ENCODE measurements around the gene CYB561.

Gene CYB561

DNA sequence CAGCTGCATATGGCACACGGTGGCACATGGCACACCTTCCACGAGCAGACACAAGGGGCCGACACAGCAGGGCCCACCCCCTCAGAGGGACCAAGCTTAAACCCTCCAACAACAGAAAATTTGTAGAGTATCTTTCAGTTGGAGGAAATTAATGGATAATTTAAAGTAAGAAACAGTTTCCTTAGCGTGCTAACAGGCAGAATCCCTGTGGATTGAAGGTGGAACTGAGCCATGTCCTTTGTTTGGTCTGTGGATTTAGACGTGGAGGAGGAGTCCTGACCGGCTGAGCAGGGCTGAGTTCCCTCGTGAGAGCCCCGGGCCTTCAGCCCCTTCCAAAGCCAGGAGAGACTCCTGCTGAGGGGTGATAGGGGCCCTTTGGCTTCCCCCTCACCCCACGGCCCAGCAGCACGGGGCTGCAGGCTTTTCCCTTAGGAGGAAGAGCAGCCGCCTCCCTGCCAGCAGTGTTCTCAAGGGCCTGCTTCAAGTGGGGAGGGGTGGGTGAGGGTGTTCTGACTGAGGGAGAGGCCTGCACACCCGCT, 1.4 kb upstream of the CYB561 start:
- no peak for TF ChIP-seq ZFX (IDR thresholded peaks at IDR 0.05; ENCODE audit: borderline replicate concordance)
- TF ChIP-seq, protein P1, sequence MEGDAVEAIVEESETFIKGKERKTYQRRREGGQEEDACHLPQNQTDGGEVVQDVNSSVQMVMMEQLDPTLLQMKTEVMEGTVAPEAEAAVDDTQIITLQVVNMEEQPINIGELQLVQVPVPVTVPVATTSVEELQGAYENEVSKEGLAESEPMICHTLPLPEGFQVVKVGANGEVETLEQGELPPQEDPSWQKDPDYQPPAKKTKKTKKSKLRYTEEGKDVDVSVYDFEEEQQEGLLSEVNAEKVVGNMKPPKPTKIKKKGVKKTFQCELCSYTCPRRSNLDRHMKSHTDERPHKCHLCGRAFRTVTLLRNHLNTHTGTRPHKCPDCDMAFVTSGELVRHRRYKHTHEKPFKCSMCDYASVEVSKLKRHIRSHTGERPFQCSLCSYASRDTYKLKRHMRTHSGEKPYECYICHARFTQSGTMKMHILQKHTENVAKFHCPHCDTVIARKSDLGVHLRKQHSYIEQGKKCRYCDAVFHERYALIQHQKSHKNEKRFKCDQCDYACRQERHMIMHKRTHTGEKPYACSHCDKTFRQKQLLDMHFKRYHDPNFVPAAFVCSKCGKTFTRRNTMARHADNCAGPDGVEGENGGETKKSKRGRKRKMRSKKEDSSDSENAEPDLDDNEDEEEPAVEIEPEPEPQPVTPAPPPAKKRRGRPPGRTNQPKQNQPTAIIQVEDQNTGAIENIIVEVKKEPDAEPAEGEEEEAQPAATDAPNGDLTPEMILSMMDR (IDR thresholded peaks at IDR 0.05) = no peak; the same call in 1 of the 2 replicates
- H3K27ac ChIP-seq = peak overlapping the region; percentile 99

DNA sequence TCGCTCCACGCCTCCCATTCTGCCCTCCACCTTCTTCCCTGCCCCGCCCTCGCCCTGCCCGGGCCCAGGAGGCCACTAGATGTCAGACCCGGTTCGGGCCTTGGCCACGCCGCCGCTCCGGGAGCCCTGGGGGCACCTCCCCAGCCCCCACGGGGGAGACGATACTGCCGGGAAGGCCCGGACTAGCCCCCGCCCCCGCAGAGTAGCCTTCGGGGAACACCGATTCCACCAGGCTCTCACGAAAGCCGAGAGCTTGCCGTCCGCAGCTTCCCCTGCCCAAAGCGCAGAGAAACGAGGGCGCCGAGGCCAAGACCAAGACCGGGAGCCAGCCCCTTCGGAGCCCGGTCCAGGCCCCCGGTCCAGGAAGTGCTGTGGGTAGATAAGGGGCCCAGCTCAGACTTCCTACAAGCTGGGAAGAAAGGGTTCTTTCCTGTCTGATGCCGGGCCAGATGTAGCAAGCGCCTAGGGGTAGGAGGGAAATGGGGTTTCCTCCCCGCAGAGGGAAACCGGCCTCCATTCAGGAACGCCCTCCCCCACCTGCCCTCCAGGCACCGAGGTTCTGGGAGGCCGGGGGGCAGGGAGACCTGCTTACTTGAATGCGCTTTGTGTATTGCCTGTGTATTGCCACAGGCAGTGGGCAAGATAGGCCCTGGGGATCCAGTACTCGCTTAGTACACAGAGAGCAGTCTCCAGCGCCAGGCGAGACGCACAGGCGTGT, 806 bp upstream of the CYB561 start:
- TF ChIP-seq, protein P1 (IDR thresholded peaks at IDR 0.05) = peak; percentile 30; the same call in 1 of the 2 replicates
- TF ChIP-seq ZFX (IDR thresholded peaks at IDR 0.05; ENCODE audit: borderline replicate concordance) = no peak
- peak overlapping the region; percentile 99 for H3K27ac ChIP-seq

DNA sequence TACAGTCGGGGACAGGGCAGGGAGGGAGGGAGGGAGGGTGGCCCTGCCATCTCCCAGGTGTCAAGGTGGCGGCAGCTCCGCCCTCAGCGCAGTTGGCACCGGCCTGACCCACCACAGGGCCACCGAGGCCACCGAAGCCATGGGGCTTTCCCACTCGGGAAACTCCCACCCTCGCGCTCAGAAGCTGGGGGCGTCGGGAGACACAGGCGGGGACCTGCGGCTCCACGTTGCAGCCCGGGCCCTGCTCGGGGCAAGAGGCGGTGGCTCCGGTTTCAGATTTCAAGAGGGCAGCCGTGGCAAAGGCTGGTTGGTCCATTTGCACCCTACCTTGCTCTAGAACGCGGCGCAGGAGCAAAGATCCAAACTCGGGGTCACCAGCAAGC, 544 bp downstream of the CYB561 start:
- H3K27ac ChIP-seq = peak overlapping the region; percentile 99
- no peak for TF ChIP-seq ZFX (IDR thresholded peaks at IDR 0.05; ENCODE audit: borderline replicate concordance)
- TF ChIP-seq, protein P1 (IDR thresholded peaks at IDR 0.05) = no peak

DNA sequence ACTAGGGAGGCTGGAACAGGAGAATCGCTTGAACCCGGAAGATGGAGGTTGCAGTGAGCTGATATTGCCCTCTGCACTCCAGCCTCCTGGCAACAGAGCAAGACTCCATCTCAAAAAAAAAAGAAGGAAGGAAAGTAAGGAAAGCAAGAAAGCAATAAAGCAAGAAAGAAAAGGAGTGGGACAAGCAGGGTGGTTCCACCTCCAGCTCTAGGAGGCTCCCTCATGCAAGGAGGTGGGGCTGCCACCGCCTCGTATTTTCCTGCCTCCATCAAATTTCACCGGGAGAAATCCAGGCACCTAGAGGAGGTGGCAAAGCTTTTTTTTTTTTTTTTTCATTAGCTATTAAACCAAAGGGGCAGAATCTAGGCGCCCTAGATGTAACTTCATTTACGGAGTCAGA, 1.0 kb downstream of the CYB561 start:
- TF ChIP-seq ZFX (IDR thresholded peaks at IDR 0.05; ENCODE audit: borderline replicate concordance) = no peak
- TF ChIP-seq, protein P1 (IDR thresholded peaks at IDR 0.05) = no peak
- H3K27ac ChIP-seq = peak overlapping the region; percentile 99

DNA sequence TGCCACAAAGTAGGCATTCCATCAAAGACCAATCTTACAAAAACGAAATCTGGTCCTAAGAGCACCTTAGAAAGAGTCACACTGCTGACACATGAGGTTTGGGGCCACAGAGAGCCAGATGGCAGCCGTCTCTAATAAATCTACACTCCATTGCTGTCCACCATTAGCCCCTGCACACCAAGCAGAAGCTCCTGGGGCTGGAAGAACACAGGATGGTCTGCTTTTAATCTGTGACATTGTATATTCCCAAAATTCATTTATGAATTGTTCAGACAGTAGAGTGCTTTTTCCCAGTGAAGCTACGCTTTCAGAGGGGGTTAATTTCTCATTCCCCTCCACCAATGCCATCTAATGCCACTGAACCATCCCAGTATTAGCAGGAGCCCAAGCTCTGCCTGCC, 1.6 kb downstream of the CYB561 start:
- TF ChIP-seq, protein P1 (IDR thresholded peaks at IDR 0.05) = no peak
- no peak for TF ChIP-seq ZFX (IDR thresholded peaks at IDR 0.05; ENCODE audit: borderline replicate concordance)
- H3K27ac ChIP-seq = peak overlapping the region; percentile 99

DNA sequence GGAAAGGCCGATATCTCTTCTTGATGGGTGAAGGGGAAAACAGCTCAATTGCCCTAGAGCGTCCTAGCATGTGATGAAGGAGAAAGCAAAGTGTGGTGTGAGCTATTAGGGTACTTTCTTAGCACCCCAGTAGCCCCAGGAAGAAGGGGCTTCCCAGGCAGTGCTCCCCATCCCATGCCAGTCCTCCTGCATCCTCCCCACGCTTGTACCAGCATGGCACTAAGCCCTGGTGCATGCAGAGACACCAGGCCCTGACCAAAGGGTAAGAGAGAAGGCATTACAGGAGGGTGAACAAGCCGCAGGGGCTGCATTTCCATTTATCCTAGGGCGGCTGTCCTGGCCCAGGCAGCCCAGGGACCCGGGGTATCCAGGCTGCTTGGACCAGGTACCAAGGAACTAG, 3.1 kb downstream of the CYB561 start:
- no peak overlapping the region for H3K27ac ChIP-seq

More for the DNA sequence above, 3.1 kb downstream of the CYB561 start:
- TF ChIP-seq, protein P1 (IDR thresholded peaks at IDR 0.05) = no peak
- no peak for TF ChIP-seq ZFX (IDR thresholded peaks at IDR 0.05; ENCODE audit: borderline replicate concordance)
